GM21723 (cell line): Measurements from ENCODE around the gene GGA2.
"Not testable (repeated sequence)": the region's sequence is repeated elsewhere in the genome, so short reads cannot be mapped to it uniquely, and the experiment has no call there.

Experiments
- ATAC-seq: cut with Tn5 transposase; IDR thresholded peaks from one replicate; pipeline ENCODE4 v1.9.1; 2021; ENCODE audit warnings: mild to moderate bottlenecking, moderate library complexity; ENCODE audit not compliant: unreplicated experiment

Gene GGA2, protein sequence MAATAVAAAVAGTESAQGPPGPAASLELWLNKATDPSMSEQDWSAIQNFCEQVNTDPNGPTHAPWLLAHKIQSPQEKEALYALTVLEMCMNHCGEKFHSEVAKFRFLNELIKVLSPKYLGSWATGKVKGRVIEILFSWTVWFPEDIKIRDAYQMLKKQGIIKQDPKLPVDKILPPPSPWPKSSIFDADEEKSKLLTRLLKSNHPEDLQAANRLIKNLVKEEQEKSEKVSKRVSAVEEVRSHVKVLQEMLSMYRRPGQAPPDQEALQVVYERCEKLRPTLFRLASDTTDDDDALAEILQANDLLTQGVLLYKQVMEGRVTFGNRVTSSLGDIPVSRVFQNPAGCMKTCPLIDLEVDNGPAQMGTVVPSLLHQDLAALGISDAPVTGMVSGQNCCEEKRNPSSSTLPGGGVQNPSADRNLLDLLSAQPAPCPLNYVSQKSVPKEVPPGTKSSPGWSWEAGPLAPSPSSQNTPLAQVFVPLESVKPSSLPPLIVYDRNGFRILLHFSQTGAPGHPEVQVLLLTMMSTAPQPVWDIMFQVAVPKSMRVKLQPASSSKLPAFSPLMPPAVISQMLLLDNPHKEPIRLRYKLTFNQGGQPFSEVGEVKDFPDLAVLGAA

DNA sequence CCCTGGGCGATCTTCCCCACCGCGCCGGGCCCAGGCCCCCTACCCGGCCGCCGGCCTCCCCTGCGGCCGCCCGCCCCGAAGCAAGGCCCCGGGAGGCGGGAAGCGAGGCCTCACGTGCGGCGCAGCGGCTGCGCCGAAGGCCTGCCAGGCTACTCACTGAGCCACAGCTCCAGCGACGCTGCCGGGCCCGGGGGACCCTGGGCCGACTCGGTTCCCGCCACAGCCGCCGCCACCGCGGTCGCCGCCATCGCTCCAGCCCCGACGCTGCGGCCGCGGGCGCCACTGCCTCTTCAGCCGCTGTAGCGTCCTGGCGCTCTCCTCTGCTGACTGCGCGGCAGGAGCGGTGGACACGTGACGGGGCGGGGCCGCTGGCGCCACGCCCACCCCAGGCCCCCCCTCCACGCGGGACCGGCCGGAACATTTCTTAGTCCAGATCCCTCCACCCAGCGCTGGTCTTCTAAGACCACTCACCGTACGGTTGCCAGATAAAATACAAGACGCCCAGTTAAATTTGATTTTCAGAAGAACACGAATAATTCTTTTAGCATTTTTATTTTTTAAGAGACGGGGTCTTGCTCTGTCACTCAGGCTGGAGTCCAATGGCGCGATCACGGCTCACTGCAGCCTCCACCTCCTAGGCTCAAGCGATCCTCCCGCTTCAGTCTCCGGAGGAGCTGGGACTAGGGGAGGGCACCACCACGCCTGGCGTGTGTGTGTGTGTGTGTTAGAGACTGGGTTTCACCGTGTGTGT is at the start of gene GGA2:
GGA2 (minus strand) TSS at position 331 of the 751 bp plus-strand sequence; CDS start at position 248, 83 bp downstream.
- ATAC-seq, result peak; percentile 76

DNA sequence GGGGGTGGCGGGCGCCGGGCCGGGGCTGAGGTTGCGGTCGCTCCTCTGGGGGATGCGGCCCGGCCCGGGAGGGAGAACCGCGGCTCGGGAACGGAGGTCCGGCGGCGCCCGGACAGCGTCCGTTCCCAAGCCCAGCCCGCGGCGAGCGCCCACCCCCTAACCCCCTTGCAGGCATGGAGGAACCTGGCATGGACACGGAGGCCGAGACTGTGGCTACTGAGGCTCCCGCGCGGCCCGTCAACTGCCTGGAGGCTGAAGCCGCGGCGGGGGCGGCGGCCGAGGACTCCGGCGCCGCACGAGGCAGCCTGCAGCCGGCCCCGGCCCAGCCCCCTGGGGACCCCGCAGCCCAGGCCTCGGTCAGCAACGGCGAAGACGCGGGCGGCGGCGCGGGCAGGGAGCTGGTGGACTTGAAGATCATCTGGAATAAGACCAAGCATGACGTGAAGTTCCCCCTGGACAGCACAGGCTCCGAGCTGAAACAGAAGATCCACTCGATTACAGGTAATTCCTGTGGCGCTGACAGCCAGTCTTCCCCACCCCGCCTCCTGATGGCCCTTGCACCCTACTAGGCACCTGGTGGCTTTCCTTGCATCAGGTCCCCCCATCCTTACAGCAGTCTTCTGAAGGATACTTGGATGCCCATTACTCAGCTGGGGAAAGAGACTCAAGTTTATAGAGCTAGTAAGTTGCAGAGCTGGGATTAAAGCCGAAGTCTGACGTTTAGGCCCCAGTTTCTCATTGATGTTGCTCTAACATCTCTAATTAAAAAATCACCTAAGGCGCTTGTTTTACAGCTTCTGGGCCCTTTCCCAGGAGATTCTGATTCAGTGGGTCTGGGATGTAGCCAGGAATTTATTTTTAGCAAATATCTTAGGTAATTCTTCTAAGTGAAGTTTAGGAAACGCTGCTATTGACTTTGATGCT is 47.7 kb upstream of the GGA2 start:
- ATAC-seq, result peak; percentile 9

DNA sequence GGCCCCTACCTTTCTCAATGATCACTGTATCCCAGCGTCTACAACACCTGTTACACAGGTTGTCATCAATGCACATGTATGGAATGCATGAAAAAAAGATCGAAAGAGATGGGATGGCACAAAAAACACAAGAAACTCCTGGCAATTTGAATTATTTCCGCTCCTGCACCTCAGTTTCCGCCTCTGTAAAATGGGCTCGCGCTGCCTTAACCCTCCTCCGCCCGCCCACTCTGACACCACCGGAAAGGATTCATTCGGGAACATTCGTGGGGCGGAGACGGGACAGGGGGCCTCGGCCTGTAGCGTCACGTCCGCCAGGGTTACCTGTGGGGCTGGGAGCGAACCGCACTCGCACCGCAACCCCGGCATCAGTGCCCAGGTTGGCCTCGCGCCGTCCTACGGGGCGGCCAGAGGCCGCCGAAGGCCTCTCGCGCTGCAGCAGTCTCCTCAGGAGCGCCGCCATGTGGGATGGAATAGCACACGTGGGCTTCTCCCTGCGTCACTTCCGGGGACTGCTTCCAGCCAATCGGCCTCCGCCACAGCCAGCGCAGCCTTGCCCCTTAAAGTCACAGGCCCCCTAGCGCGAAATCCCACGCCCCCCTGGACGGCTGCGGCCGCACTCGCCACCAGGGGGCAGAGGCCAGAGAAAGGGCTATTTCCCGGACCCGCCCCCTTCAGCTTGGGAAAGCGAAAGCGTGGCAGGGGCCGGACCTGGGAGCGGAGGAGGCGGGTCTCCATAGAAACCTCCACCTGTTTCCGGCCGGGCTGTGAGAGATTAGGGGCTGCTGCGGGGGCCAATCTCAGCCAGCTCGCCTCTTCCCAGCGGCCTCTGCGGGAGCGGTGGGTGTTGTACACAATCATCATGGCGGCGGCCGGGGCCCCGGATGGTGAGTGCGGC is 46.8 kb upstream of the GGA2 start, which contains the start of the genes EARS2 and UBFD1:
EARS2 (minus strand) TSS at position 470 of the 898 bp plus-strand sequence; CDS start at position 463, 7 bp downstream.
UBFD1 (plus strand) TSS at position 847 of the 898 bp plus-strand sequence; CDS start at position 863, 16 bp downstream.
- peak; percentile 87 for ATAC-seq

DNA sequence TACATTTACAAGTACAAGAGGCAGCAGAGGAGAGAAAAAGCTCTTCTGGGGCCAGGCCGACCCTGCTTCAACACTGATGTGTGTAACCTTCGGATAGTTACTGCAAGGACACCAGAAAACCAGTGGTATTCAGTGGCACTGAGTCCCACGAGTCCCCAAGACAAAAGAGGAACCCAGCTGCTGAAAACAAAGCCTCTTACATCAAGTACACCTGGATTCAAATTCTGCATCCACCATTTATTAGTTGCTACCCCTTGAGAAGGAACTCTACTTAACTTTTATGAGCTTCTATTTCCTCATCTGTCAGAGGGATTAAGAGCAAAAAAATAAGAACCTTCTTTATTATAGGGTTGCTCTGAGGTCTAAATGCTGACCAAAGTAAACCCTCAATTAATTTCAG is 44.2 kb upstream of the GGA2 start:
- ATAC-seq, result no peak

DNA sequence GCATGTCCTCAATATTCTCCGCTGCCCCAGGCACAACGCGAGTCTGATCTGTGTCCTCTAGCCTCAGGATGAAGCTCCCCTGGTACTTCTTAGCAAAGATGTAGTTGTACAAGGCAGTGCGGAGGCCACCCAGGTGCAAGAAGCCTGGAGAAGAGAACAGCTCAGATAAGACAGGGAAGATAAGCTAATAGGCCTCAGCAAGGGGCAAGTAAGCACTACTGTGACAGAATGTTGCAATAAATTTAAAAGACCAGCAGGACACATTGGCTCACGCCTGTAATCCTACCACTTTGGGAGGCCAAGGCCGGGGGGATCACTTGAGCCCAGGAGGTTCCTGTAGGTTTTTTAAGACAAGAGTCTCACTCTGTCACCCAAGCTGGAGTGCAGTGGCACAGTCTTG is 41.9 kb upstream of the GGA2 start:
- no peak for ATAC-seq

DNA sequence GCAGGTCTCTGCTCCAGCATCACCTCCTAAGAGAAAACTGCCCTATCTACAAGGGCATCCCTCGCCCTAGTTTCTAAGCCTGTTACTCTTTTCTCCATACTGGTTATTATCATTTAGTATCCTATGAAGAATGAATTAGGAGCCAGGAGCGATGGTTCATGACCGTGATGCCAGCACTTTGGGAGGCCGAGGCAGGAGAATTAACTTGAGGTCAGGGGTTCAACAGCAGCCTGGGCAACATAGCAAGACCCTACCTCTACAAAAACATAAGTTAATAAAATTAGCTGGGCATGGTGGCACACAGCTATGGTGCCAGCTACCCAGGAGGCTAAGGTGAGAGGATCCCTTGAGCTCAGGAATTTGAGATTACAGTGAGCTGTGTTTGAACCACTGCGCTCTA is 39.6 kb upstream of the GGA2 start:
- no peak for ATAC-seq

DNA sequence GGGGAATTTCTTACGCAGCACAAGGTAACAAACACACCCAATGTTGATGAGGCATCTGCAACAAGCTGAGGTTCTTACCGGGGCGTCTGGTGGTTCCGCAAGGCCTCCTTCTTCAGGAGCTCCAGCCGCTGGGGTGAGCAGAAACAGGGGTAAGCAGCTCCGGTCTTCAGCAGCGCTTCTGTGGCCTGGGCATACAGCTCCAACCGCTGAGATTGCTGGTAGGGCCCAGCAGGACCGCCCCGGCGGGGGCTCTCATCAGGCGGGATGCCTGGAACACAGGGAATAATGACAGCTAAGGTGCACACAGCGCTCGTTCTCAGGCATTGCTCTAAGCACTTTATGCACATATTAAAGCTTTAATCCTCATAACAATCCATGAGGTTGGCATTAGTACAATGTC is 34.1 kb upstream of the GGA2 start:
- no peak for ATAC-seq

DNA sequence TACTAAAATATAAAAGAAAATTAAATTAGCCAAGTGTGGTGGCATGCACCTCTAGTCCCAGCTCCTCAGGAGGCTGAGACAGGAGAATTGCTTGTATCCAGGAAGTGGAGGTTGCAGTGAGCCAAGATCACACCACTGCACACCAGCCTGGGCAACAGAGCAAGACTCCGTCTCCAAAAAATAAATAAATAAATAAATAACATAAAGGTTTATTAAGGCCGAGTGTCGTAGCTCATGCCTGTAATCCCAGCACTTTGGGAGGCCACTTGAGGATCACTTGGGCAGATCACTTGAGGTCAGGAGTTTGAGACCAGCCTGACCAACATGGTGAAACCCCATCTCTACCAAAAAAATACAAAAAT is 30.5 kb upstream of the GGA2 start:
- ATAC-seq, result not testable (repeated sequence)

DNA sequence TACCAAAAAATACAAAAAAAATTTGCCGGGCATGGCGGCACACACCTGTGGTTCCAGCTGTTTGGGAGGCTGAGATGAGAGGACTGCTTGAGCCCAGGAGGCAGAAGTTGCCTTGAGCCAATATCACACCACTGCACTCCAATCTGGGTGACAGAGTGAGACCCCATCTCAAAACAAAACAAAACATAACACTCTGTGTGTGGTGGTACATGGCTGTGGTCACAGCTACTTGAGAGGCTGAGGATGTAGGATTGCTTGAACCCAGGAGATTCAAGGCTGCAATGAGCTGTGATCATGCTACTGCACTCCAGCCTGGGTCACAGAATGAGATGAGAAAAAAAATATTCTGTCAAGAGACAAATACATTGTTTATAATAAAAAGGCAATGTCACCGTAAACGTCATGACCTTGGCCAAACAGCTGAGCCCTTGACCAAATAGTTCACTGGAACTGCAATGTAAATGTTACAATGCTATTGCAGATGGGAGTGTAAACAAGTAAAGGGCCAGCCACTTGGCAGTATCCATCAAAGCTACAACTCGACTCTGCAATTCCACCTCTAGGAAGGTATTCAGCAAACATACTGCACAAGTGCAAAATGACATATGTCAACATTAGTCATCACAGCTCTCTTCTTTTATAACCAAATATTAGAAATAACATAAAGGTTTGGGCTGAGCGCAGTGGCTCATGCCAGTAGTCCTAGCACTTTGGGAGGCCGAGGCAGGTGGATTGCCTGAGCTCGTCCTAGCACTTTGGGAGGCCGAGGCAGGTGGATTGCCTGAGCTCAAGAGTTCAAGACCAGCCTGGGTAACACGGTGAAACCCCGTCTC is 29.9 kb upstream of the GGA2 start:
- ATAC-seq, result no peak

DNA sequence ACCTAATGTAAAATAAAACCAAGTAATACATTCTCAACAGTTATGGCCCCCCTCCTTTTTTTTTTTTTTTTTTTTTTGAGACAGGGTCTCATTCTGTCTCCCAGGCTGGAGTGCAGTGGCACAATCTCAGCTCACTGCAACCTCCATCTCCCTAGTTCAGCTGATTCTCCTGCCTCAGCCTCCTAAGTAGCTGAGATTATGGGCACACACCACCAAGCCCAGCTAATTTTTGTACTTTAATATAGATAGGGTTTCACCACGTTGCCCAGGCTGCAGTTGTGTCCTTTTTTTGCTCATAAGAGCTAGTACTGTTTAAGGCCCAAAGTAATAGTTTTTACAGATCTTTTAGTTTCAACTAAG is 28.6 kb upstream of the GGA2 start:
- no peak for ATAC-seq

DNA sequence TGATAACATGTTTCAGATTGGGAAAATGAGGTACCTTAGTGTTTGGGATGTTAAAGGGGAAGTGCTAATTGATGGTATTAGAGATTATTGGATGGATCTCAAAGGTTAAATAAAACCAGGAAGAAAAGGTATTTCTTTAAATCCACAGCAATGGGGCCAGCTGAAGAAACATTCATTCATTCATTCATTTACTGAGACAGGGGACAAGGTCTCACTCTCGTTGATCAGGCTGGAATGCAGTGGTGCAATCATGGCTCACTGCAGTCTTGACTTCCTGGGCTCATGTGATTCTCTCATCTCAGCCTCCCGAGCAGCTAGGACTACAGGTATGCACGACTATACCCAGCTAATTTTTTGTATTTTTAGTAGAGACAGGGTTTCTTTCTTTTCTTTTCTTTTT is 27.1 kb upstream of the GGA2 start:
- no peak for ATAC-seq

DNA sequence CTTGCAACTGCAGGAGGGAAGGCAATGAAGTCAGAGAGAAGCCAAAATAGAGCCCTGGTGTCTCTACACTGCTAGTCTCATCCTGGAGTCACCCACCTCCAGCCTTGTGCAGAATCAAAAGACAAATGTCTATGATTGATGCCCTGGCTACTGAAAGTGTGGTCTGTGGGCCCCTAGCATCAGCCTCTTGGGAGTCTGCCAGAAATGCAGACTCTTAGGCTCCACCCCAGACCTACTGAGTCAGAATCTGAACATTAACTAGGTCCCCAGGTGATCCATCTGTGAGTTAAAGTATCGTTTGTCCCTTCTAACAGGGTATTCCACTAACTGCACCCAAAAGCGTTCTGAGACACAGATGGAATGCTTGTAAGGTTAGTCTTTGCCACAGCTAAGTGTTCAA is 25.6 kb upstream of the GGA2 start:
- ATAC-seq, result no peak

DNA sequence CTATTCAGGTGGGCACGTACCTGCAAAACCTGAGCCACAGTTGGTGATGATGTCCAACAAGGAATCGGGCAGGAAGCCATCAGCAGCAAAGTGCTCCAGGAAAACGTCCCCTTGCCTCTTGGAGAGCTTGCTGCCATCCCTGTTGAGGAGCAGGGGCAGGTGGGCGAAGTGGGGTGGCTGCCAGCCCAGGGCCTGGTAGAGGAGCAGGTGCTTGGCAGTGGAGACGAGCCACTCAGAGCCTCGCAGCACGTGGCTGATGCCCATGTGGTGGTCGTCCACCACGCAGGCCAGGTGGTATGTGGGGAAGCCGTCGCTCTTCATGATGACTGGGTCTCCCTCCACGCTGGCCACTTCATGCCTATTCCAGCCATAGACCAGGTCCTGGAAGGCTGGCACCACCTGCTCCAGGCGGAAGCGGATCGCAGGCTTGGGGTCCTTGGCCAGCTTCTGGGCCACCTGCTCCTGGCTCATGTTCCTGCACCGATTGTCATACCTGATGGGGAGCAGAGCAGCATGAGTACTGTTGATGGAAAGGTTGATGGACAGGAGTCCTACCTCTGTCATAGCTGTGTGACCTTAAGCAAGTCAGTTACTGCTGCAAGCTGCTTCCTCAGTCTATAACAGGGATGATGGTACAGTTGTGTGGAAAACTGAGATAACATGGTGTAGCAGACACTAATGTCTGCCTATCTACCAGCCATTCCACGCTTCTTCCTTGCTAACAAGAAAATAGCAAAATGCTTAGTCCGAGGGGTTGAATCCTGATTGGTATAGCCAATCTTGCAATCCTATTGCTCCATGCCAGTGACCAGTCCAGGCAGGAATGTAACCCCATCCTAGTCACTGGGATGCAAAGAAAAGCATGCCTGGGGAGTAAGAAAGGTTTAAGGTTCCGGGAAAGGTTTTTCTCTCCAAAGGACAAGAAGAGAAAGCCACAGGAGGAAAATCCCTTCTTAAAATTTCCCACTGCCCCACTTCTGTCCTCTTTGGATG is 24.9 kb upstream of the GGA2 start:
- no peak for ATAC-seq

DNA sequence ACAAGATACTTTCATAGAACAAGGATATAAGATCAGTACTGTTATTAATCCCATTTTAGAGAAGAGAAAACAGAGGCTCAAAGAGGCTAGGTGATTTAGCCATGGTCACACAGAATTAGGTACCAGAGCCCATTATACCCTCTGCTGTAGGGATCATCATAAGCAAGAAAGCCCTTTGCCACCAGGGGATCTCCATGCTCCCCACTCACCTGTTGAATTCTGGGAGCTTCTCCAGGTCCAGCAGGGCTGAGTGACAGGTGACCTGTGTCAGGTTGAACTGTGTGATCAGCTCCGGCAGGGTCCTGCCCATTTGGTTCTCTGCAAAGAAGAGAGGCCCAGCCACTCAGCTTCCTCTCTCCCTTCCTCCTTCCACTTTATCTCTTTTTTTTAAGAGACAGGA is 22.2 kb upstream of the GGA2 start:
- ATAC-seq, result no peak

DNA sequence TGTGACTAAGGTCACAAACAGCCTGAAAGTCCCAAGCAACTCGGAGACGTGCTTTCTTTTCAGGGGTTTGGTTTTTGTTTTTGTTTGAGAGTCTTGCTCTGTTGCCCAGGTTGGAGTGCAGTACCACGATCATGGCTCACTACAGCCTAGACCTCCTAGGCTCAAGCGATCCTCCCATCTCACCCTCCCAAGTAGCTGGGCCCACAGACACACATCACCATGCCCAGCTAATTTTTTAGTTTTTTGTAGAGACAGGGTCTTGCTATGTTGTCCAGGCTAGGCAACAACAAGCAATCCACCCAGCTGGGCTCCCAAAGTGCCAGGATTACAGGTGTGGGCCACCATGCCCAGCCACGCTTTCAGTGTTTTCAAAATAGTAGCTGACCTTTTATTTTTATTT is 19.8 kb upstream of the GGA2 start:
- ATAC-seq, result no peak

DNA sequence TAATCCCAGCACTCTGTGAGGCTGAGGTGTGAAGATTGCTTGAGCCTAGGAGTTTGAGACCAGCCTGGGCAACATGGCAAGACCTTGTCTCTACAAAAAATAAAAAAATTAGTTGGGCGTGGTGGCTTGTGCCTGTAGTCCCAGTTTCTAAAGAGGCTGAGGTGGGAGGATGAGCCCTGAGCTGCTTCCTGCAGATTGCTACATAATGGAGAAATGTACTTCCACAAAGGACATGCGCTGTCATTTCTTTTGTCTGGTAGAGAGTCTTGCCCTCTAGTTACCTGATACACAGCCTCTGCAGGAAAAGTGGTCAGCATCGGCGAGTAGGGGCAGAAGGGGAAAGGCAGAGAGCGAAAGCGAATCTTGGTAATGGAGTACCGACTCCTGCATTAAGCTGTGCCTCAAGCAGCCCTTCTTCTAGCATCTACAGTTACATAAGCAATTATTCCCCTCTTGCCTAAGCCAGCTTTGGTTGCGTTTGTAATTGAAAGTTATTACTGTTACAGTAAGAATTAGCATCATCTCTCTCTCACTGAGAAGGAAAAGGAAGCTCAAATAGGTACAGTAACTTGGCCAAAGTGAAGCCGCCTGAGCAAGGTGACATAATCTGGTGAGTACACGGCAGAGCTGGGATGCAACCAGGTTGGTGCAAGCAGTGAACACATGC is 18.5 kb upstream of the GGA2 start:
- no peak for ATAC-seq
